Measurements from ENCODE around the gene SLC9A8.
A peak's percentile ranks its signal among the peaks of the same experiment; 100 is the strongest.

SLC9A8 gene

DNA sequence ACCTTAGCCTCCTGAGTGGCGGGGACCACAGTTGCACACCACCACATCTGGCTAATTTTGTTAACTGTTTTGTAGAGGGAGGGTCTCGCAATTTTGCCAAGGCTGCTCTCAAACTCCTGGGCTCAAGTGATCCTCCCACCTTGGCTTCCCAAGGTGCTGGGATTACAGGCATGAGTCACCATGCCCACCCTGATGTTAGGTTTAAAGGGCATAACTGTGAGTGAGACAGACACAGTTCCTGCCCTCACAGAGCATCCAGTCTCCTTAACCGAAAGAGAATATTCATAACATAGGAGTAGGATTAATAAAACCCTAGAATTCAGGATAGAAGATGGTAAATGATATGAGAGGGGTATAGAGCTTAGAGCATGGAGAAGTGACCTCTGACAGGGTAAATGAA lies 105.8 kb downstream of the SLC9A8 start:
- DNase-seq (ENCODE audit: low read depth): no peak

DNA sequence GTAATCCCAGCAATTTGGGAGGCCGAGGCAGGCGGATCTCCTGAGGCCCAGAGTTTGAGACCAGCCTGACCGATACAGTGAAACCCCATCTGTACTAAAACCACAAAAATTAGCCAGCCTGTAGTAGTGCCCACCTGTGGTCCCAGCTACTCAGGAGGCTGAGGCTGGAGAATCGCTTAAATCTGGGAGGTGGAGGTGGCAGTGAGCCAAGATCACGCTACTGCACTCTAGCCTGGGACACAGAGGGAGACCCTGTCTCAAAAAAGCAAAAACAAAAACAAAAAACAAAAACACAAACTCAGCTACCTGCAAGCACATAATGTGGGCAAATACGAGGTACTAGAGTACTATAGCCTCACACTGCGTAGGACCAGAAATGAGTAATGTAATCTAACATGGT lies 106.4 kb downstream of the SLC9A8 start:
- no peak for DNase-seq (ENCODE audit: low read depth)

DNA sequence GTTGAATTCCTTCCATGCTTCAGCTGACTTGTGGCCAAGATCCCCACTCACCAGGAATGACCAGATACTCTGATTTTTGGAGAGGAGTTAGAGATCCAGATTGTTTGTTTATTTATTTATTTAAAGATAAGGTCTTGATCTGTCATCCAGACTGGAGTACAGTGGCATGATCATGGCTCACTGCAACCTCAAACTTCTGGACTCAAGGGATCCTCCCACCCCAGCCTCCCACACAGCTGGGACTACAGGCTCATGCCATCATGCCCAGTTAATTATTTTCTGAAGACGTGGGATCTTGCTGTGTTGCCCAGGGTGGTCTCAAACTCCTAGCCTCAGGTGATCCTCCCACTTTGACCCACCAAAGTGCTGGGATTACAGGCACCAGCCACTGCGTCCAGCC lies 106.8 kb downstream of the SLC9A8 start:
- DNase-seq (ENCODE audit: low read depth): no peak

DNA sequence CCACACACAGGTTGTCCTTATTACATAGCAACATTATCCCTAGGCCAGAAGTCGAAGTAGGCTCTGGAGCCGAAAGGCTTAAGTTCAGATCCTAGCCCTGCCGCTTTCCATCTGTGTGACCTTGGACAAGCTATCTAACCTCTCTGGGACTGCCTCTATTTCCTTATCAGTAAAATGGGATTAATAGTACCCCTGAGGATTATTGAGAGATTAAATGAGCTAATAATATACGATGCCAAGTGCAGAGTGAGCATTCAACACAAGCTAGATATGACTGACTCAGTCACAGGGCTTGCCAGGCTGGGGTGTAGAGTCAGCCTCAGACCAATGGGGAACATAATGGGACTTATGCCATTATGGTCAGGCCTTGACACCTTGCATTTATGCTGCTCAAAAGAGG lies 111.6 kb downstream of the SLC9A8 start:
- no peak for DNase-seq (ENCODE audit: low read depth)

DNA sequence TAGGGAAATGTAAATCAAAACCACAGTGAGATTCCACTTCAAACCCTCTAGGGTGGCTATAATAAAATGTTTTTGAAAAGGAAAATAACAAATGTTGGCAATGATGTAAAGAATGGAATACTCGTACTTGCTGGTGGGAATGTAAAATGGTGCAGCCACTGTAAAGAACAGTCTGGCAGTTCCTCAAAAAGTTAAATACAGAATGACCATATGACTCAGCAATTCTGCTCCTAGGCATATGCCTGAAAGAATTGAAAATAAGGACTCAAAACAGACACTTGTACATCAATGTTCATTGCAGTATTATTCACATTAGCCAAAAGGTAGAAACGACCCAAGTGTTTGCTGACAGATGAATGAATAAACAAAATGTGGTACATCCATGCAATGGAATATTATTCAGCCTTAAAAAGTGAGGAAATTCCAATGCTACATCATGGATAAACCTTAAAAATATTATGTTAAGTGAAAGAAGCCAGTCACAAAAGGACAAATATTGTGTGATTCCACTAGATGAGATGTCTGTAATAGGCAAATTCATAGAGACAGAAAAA lies 113.3 kb downstream of the SLC9A8 start:
- DNase-seq (ENCODE audit: low read depth): no peak

DNA sequence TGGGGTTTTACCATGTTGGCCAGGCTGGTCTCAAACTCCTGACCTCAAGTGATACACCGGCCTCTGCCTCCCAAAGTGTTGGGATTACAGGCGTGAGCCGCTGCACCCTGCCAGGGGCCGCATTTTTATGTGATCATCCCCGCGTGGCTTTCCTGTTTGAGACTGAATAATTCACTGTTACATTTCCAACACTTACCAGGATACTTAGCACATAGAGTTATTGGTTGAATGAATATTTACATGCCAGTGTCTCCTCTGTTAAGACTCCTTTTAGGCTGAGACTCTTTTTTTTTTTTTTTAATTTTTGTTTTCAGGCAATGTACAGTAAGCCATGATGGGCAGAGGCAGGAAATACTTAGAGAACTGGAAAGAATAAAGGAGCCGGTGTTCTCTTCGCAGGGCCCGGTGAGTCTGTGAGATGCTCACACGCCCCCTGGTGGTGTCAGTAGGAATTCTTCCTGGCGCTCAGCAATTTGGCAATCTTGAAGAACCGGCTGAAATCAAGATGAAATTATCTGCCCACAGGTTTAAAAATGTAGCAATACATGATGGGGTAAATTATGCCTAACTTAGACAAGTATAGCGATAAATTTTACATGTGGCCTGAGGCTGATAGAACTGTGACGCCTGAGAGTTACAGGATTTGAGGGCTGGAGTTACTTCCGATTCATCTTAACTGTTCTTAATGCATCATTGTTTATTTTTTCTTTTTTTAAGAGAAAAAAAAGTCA lies 115.9 kb downstream of the SLC9A8 start:
- DNase-seq (ENCODE audit: low read depth): peak; percentile 68

DNA sequence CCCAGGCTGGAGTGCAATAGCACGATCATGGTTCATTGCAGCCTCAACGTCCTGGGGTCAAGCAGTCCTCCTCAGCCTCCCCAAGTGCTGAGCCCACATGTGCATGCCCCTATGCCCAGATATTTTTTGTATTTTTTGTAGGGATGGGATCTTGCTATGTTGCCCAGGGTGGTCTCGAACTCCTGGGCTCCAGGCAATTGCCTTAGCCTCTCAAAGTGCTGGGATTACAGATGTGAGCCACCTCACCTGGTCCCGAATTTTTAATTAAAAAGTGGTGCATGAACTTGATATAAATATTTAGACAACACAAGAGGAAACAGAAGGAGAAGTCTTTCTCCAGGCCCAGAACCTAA lies 116.5 kb downstream of the SLC9A8 start:
- no peak for DNase-seq (ENCODE audit: low read depth)

DNA sequence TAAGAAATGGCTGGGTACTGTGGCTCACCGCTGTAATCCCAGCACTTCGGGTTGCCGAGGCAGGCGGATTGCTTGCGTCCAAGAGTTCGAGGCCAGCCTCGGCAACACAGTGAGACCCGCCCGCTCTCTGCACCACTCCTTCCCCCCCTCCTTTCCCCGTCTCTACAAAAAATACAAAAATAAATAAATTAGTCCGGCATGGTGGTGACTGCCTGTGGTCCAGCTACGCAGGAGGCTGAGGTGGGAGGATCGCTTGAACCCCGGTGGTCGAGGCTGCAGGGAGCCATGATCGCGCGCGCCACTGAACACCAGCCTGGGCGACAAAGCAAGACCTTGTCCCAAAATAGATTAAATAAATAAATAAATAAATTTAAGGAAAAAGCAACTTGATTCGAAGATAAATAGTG lies 123.1 kb downstream of the SLC9A8 start:
- no peak for DNase-seq (ENCODE audit: low read depth)

DNA sequence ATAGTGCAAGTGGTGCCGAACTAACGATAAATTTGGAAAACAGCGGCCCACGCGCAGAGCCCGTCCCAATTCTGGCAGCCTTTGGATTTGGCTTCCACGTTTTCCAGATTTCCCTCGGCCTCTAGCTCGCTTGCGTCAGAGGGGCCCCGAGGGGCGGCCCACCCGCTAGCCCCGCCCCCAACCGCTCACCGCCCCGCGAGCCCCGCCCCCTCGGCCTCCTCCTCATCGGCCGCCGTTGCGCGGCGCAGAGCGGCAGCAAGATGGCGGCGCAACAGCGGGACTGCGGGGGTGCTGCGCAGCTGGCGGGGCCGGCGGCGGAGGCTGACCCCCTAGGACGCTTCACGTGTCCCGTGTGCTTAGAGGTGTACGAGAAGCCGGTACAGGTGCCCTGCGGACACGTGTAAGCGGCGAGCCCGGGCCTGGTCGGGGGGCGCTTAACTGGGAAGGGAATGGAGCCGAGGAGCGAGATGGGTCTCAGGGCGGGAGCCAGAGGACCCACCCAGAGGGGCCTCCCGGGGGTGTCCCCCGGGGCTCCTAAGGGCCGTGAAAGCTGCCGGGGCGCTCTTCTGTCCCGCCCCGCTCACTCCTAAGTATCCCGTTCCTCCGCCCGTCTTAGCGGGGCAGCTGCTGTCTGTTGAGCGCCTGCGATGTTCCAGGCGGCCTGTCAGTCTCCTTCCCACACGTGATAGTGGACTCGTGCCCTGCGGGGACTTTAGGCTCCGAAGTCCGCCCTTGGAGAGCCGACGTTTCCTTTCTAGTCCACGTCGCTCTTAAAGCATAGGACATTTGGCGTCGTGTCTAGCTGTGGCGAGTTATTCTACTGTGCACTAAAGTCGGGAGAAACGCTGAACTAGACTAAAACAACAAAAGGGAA lies 123.8 kb downstream of the SLC9A8 start, which contains the start of gene RNF114:
Gene RNF114, plus strand, starts transcription at position 245 of the 874 bp plus-strand sequence. Its CDS starts 16 bp downstream, at position 261.
- DNase-seq (ENCODE audit: low read depth): peak; percentile 81

DNA sequence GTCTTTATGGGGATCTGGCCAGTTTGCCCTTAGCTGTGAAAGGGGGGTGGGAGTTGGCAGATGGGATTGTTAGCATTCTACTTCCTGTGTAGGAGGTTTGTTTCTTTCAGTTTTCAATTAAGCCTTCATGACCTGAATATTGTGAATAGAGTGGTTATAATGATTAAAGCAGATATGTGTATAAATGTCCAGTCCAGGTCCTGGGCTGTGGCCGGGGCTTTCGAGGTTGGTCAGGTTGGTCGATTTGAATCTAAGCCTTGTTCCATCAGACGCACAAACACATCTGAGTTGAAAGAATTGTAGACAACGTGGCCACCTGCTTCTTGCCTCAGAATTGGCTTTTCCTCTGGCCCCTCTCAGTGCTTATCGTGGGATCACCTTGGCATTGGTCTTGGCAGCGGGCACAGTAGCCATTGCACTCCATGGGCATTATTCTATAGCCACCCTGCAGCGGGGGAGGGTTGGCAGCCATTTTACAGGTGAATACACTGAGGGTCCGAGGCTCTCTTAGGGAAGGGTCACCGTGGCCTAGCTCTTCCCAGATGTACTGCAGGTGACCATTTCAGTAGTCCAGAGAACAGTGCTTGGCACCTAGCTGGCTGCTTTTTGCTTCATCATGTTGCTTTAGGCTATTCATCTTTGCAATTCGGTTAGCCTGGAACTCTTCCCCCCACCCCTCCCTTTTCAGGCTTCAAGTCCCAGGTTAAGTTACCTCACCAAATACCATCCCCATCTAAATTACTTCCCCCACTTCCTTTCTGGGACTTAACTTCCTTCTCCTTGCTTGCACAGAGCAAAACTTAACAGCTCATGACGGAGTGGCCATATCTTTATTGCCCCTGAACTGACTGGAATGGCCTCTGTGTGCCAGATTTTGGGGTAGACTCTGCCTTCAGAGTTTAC lies 124.7 kb downstream of the SLC9A8 start:
- no peak for DNase-seq (ENCODE audit: low read depth)

DNA sequence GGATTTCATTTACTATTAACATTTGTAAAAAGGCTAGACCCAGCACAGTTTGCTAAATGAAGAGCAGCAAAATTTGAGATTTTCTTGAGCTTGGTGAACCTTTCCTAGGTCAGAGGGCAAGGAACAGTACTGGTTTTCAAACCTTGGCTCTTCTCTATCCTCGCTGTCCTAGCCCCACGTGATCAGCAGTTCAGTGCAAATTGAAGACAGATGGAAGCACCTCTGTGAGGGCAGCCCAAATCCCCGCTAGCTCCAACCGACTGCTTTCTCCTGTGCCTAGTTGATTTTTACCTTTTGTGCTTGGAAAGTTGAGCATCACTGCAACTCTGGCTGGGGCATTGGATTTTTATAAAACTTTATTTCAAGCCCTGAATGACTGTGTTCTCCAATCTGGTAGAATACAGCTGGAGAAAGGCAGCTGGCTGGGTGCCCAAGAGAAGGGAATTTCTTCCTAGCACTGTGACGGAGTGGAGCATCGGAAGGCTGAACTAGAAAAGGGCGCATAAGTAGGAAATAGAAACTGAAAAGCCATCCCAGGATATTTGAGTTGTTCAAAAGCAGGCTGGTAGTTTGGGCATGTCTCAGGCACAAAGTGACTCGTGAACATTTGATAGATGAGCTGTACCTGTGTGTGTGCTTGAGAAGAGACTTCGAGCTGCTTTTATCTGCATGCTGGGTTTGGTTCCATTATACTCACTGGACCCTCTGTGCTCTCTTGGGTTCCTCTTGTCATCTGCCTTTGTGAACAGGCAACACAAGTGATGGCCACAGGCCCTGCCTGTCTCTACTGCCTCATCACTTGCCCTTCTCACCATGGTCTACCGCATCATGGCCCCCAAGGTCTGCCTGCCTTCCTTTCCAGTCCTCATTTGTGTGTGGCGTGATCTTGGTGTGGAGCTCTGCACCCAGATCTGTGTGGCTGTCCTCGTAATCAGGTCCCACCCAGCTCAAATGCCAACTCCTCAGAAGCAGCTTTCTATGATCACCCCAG lies 125.8 kb downstream of the SLC9A8 start:
- no peak for DNase-seq (ENCODE audit: low read depth)

DNA sequence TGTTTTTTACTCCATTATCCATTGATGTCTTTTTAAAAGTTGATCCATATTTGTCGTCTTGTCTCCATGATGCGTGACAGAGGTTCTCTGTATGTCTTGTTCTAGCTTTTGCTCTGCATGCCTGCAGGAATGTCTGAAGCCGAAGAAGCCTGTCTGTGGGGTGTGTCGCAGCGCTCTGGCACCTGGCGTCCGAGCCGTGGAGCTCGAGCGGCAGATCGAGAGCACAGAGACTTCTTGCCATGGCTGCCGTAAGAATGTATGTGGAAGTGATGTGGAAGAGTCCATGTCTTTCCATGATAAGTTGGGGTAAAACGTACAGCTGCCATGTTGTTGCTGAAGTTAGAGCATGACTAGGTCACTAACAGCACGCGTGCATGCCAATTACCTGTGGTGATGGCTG lies 128.8 kb downstream of the SLC9A8 start:
- DNase-seq (ENCODE audit: low read depth): no peak

Data from stimulated activated CD8-positive, alpha-beta memory T cell treated with anti-CD3 and anti-CD28 coated beads, Interleukin-7, amount 100 ng/mL, for 24 hours (primary cell).